Sciatic nerve (tissue), 2 donors: ENCODE results near the gene SPTY2D1. TPM values are rescaled to one million over a fixed set of nuclear protein-coding genes. Genes with fewer than 3 reads are reported as not detected.
"Not testable (repeated sequence)": the region's sequence is repeated elsewhere in the genome, so short reads cannot be mapped to it uniquely, and the experiment has no call there.

Experiments used
- ATAC-seq: fragments of 200-7000 bp; cut with Tn5 transposase; one replicate; pipeline ENCODE4 v1.9.1; 2020; ENCODE audit warnings: mild to moderate bottlenecking, moderate library complexity
- DNase-seq: peaks from one replicate; pipeline ENCODE4 v3.0.0-alpha.2; 2020; ENCODE audit warnings: low spot score
- intact Hi-C: fragments of 100-400 bp; cut with DNase I; formaldehyde crosslinking; loops from one replicate; pipeline ENCODE4 v1.14.2; 2022
- total RNA-seq: library from RNA; stranded (reverse); fragmentation: NEBNext Ultra II Directional; extraction: Animal tissue kit (Norgen Biotek cat#: 25700); gene quantifications from one replicate; pipeline ENCODE4 v1.2.1, GENCODE V29; 2021
- donor health status: DM: no; HTN: no; CAD: no.
- donor health status: DM: no; HTN: no; CAD: no.

Gene SPTY2D1
- total RNA-seq, 1 donor from 2014 or later, result 16.3 TPM

GRCh38 chr11:18623707-18624106, 10.4 kb downstream of the SPTY2D1 start:
- DNase-seq (no peak), ATAC-seq (no peak)
- intact Hi-C loops, result no loop called here

- no peak for DNase-seq
- ATAC-seq, result peak; percentile 30
- intact Hi-C loops, result no loop called here
Measured at GRCh38 chr11:18618342-18619025, 15.7 kb downstream of the SPTY2D1 start.

- intact Hi-C loops, result no loop called here
- DNase-seq (no peak), ATAC-seq (no peak)
Measured at GRCh38 chr11:18617688-18618341, 16.3 kb downstream of the SPTY2D1 start.

- no peak for DNase-seq
Measured at GRCh38 chr11:18615628-18616392, 18.3 kb downstream of the SPTY2D1 start.

GRCh38 chr11:18614667-18615066, 19.5 kb downstream of the SPTY2D1 start:
- DNase-seq (no peak), ATAC-seq (no peak)
- intact Hi-C loops, result no loop called here

More at GRCh38 chr11:18615628-18616392, 18.3 kb downstream of the SPTY2D1 start:
- intact Hi-C loops, result no loop called here
- no peak for ATAC-seq

GRCh38 chr11:18612394-18612793, 21.7 kb downstream of the SPTY2D1 start:
- intact Hi-C loops, result no loop called here
- DNase-seq, result no peak
- ATAC-seq, result no peak

- ATAC-seq (no peak), DNase-seq (no peak)
- intact Hi-C loops, result no loop called here
Measured at GRCh38 chr11:18611196-18611595, 22.9 kb downstream of the SPTY2D1 start.

- no peak for DNase-seq
- intact Hi-C loops, result no loop called here
- ATAC-seq, result no peak
Measured at GRCh38 chr11:18608376-18608775, 25.8 kb downstream of the SPTY2D1 start.

GRCh38 chr11:18600915-18601569, 33.1 kb downstream of the SPTY2D1 start:
- DNase-seq (no peak), ATAC-seq (no peak)
- intact Hi-C loops, result no loop called here

- intact Hi-C loops, result no loop called here
- no peak for ATAC-seq
Measured at GRCh38 chr11:18599739-18600230, 34.4 kb downstream of the SPTY2D1 start, which contains the start of gene MISFA. TSS of gene MISFA (plus strand) at chr11:18599789. CDS start at chr11:18599929, 140 bp downstream.

GRCh38 chr11:18594999-18595749, 39.0 kb downstream of the SPTY2D1 start:
- intact Hi-C loops, result no loop called here
- peak; percentile 74 for ATAC-seq
- no peak for DNase-seq

More at GRCh38 chr11:18599739-18600230, 34.4 kb downstream of the SPTY2D1 start, which contains the start of gene MISFA:
- no peak for DNase-seq

GRCh38 chr11:18594088-18594487, 40.1 kb downstream of the SPTY2D1 start:
- intact Hi-C loops, ATAC-seq, DNase-seq: not testable (repeated sequence)

GRCh38 chr11:18590571-18590970, 43.6 kb downstream of the SPTY2D1 start:
- ATAC-seq, result no peak
- intact Hi-C loops, result no loop called here
- no peak for DNase-seq

- ATAC-seq, result peak; percentile 99
- intact Hi-C loops, result no loop called here
Measured at GRCh38 chr11:18588297-18589252, 45.6 kb downstream of the SPTY2D1 start, which contains the start of gene UEVLD. TSS of gene UEVLD (minus strand) at chr11:18588734. CDS start at chr11:18588654, 80 bp downstream.

GRCh38 chr11:18581825-18582224, 52.3 kb downstream of the SPTY2D1 start:
- ATAC-seq, result no peak
- no peak for DNase-seq
- intact Hi-C loops, result no loop called here

More at GRCh38 chr11:18588297-18589252, 45.6 kb downstream of the SPTY2D1 start, which contains the start of gene UEVLD:
- peak; percentile 93 for DNase-seq

GRCh38 chr11:18580113-18580766, 53.9 kb downstream of the SPTY2D1 start:
- DNase-seq, result no peak
- intact Hi-C loops, result no loop called here
- no peak for ATAC-seq
